ENCODE measurements around the gene RPL18. TPM values are rescaled to one million over a fixed set of nuclear protein-coding genes. Genes with fewer than 3 reads are reported as not detected.

The RPL18 gene
- total and polyA plus RNA-seq, 2 experiments from 2014 or later: 1,898 to 2,011 TPM

- Mint-ChIP-seq H3K4me1 (peaks cover 34% of the 10 kb centered on the region), H3K9me3 (no peaks in the 10 kb centered on the region; the same call in 1 of the 3 replicates), H3K4me3 (peak overlapping the region; percentile 69; the same call in 2 of the 3 replicates), H3K27ac (peak overlapping the region; percentile 95), H3K27me3 (ENCODE audit: insufficient read depth, low read depth, poor library complexity) (peaks cover 31% of the 10 kb centered on the region), H3K36me3 (ENCODE audit: low read depth) (peaks cover 7% of the 10 kb centered on the region; the same call in 2 of the 3 replicates)
- Histone ChIP-seq H3K79me2 (replicated peaks; ENCODE audit: insufficient read depth) (peaks cover 11% of the 10 kb centered on the region), H3K27me3 (ENCODE audit: insufficient read depth) (no peaks in the 10 kb centered on the region), H3K4me3 (peak overlapping the region; percentile 52), H3K27ac (ENCODE audit: low read depth) (peak overlapping the region; percentile 84; the same call in 1 of the 2 replicates), H3K9me2 (ENCODE audit: insufficient read depth) (no peaks in the 10 kb centered on the region), H4K20me1 (replicated peaks; ENCODE audit: insufficient read depth) (peaks cover 13% of the 10 kb centered on the region), H3K4me2 (peak overlapping the region; percentile 83), H3K4me1 (ENCODE audit: insufficient read depth) (peaks cover 27% of the 10 kb centered on the region), H3F3A (replicated peaks; ENCODE audit: low read depth) (peaks cover 31% of the 10 kb centered on the region; the same call in 1 of the 2 replicates), H2AFZ (no peak overlapping the region), H3K36me3 (ENCODE audit: insufficient read depth) (no peaks in the 10 kb centered on the region)
- TF ChIP-seq CTCF (conservative IDR thresholded peaks at IDR 0.05; ENCODE audit: low read depth in 2 of 2) (peak in 1 of 2 experiments; percentile 21; a peak in 1 of 4 replicates), ZNF114 (CRISPR knock-in tag; IDR thresholded peaks at IDR 0.05) (no peak), ZNF462 (CRISPR knock-in tag; IDR thresholded peaks at IDR 0.05) (no peak), ETS1 (IDR thresholded peaks at IDR 0.05) (no peak), POLR2AphosphoS5 (IDR thresholded peaks at IDR 0.05; ENCODE audit: low read depth) (peak; percentile 60), NANOG (IDR thresholded peaks at IDR 0.05; ENCODE audit: borderline replicate concordance) (no peak), EZH2phosphoT487 (IDR thresholded peaks at IDR 0.05; ENCODE audit: unreplicated experiment) (no peak)
- TF ChIP-seq, protein P1, sequence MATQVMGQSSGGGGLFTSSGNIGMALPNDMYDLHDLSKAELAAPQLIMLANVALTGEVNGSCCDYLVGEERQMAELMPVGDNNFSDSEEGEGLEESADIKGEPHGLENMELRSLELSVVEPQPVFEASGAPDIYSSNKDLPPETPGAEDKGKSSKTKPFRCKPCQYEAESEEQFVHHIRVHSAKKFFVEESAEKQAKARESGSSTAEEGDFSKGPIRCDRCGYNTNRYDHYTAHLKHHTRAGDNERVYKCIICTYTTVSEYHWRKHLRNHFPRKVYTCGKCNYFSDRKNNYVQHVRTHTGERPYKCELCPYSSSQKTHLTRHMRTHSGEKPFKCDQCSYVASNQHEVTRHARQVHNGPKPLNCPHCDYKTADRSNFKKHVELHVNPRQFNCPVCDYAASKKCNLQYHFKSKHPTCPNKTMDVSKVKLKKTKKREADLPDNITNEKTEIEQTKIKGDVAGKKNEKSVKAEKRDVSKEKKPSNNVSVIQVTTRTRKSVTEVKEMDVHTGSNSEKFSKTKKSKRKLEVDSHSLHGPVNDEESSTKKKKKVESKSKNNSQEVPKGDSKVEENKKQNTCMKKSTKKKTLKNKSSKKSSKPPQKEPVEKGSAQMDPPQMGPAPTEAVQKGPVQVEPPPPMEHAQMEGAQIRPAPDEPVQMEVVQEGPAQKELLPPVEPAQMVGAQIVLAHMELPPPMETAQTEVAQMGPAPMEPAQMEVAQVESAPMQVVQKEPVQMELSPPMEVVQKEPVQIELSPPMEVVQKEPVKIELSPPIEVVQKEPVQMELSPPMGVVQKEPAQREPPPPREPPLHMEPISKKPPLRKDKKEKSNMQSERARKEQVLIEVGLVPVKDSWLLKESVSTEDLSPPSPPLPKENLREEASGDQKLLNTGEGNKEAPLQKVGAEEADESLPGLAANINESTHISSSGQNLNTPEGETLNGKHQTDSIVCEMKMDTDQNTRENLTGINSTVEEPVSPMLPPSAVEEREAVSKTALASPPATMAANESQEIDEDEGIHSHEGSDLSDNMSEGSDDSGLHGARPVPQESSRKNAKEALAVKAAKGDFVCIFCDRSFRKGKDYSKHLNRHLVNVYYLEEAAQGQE (IDR thresholded peaks at IDR 0.05; ENCODE audit: unreplicated experiment): no peak
- peak; percentile 6 for ATAC-seq
- DNase-seq (ENCODE audit: low spot score): no peak
Observed at GRCh38 chr19:48629297-48629598, 10.3 kb upstream of the RPL18 start.
